GM18909 (cell line): Measurements from ENCODE around the gene ACAA1.
"Not testable (repeated sequence)": the region's sequence is repeated elsewhere in the genome, so short reads cannot be mapped to it uniquely, and the experiment has no call there.

ENCODE experiments used
- ATAC-seq: cut with Tn5 transposase; IDR thresholded peaks from one replicate; pipeline ENCODE4 v1.9.1; 2021; ENCODE audit warnings: mild to moderate bottlenecking; ENCODE audit not compliant: unreplicated experiment, poor library complexity

ACAA1 gene

GRCh38 chr3:38136777-38137614 lies at the start of gene ACAA1:
ACAA1 (minus strand) TSS chr3:38137127; CDS start chr3:38137035, 92 bp downstream.
- ATAC-seq, result peak; percentile 93

GRCh38 chr3:38177181-38177580 lies 40.3 kb upstream of the ACAA1 start:
- ATAC-seq, result no peak

- peak; percentile 42 for ATAC-seq
Measured at GRCh38 chr3:38173834-38174418, 37.0 kb upstream of the ACAA1 start.

GRCh38 chr3:38171622-38172021 lies 34.7 kb upstream of the ACAA1 start:
- no peak for ATAC-seq

GRCh38 chr3:38170722-38171121 lies 33.8 kb upstream of the ACAA1 start:
- ATAC-seq, result no peak

GRCh38 chr3:38169027-38169317 lies 32.0 kb upstream of the ACAA1 start:
- no peak for ATAC-seq

GRCh38 chr3:38168151-38169026 lies 31.5 kb upstream of the ACAA1 start:
- no peak for ATAC-seq

GRCh38 chr3:38167591-38167990 lies 30.7 kb upstream of the ACAA1 start:
- no peak for ATAC-seq

GRCh38 chr3:38165722-38166387 lies 28.9 kb upstream of the ACAA1 start:
- ATAC-seq, result no peak

- ATAC-seq, result peak; percentile 92
Measured at GRCh38 chr3:38164952-38165721, 28.2 kb upstream of the ACAA1 start, which contains the start of gene OXSR1. OXSR1 (plus strand) TSS chr3:38165537; CDS start chr3:38165877, 340 bp downstream.

- peak; percentile 23 for ATAC-seq
Measured at GRCh38 chr3:38164643-38164951, 27.7 kb upstream of the ACAA1 start.

GRCh38 chr3:38163841-38164642 lies 27.1 kb upstream of the ACAA1 start:
- no peak for ATAC-seq

- no peak for ATAC-seq
Measured at GRCh38 chr3:38163117-38163840, 26.4 kb upstream of the ACAA1 start.

- ATAC-seq, result not testable (repeated sequence)
Measured at GRCh38 chr3:38160704-38161103, 23.8 kb upstream of the ACAA1 start.

- ATAC-seq, result no peak
Measured at GRCh38 chr3:38158472-38158871, 21.5 kb upstream of the ACAA1 start.

GRCh38 chr3:38157595-38157994 lies 20.7 kb upstream of the ACAA1 start:
- no peak for ATAC-seq

GRCh38 chr3:38157117-38157516 lies 20.2 kb upstream of the ACAA1 start:
- no peak for ATAC-seq

- no peak for ATAC-seq
Measured at GRCh38 chr3:38155825-38156224, 18.9 kb upstream of the ACAA1 start.
